ENCODE measurements around the gene TLE5.

Gene TLE5, protein sequence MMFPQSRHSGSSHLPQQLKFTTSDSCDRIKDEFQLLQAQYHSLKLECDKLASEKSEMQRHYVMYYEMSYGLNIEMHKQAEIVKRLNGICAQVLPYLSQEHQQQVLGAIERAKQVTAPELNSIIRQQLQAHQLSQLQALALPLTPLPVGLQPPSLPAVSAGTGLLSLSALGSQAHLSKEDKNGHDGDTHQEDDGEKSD

DNA sequence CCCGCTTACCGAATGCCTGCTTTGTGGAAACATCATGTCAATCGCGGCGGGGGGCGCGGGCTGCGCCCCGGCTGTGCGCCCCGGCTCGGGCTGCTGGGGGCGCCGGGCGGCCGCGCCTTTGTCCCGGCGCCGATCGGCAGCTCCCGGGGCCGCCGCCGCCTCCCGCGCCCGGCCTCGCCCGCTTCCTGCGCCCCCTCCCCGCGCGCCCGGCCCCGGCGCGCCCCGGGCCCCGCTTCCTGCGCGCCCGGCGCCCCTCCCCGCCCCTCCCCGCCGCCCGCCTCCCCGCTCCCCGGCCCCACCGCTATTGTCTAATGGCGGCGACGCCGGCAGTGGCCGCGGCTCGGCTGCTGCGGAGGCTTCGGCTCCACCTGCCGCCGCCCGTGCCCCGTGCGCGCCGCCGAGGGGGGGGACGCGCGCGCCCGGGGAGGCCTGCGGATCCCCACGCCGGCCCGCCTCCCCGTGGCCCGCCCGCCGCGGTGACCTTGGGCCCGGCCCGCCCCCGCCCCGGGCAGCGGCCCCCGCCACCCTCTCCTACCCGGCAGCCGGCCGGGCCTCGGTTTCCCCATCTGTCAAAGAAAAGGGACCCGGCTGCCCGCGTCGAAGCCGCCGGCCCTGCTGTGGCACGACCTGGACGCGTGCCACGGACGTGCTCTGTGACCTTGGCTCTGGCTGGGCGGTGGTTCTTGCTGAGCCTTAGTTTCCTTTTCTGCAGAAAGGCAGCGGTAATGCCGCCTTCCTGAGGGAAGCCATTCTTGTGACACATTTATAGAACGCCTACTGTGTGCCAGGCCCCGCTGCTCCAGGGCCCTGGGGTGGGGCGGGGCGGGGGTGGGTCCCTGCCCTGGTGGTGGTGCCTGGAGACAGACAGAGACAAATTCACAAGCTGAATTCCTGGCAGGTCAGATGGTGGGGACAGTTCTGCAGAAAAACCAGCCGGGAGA, at the start of gene TLE5:
Gene TLE5, minus strand, starts transcription at position 331 of the 941 bp plus-strand sequence. Its CDS starts 295 bp downstream, at position 36.
- DNase-seq: peak; percentile 90

DNA sequence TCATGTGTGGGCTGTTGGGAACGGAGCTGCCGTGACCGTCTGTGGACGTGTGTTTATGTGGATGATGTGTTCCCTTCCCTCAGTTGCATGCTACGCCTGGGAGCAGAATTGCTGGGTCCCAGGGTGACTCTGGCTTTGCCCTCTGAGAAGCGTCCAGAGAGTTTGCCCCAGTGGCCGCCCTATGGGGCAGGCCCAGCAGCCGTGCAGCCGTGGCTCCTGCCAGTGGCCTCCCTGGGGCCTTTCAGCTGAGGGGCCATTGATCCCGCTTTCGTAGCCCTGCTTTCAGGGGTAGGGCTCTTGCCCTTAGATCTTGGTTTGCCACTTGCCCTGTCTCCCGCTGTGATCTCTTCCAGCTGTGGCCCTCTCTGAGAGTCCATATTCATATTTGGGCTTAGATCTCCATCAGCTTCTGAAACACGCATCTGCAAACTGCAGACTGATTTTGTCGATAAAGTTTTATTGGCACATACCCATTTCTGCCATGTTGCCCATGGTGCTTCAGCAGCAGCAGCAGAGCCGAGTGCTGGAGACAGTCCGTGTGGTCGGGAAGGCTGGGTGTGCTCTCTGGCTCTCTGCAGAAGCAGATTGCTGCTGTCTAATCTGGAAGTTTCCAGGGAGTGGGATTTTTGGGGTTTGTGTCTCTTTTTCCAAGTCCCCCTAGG, 49.4 kb upstream of the TLE5 start:
- no peak for DNase-seq

DNA sequence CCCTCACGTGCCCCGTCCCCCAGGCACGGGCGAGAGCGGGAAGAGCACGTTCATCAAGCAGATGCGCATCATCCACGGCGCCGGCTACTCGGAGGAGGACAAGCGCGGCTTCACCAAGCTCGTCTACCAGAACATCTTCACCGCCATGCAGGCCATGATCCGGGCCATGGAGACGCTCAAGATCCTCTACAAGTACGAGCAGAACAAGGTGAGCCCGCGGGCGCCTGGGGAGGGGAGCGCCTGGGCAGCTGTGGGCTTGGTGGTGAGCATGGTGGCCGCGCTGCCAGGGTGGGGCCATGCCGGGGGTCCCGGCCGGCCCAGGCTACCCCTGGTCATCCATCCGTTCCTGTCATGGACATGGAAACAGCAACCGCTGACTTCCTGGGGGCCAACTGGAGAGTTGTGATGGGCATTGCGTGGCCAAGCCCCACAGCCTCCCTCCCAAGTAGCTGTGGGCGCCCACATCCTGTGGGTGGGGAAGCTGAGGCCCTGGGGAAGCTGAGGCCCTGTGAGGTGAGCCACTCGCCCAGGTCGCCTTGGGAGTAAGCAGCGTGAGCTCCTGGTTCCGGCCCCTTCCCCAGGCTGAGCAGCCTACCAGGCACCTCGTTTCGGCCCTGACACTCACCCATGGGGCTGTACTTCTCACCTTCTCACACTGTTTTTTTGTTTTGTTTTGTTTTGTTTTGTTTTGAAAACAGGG, 48.0 kb upstream of the TLE5 start:
- DNase-seq: no peak

DNA sequence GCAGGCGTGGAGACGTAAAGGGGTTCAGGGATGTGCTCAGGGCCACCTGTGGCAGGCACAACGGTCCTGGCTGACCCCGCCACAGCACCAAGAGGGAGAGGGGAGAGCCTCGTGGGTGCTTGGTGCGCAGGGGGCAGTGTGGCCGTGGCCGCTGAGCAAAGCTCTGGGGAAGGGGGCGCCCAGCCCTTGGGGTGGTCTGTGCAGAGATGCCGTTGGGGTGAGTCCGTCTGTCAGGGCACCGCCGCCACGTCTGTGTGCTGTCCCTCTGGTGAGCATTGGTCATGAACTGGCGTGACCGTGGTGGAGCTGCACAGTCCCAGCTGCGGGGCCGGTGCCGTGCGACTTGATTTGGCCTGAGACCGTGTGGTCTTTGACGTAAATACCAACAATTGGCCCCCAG, 47.2 kb upstream of the TLE5 start:
- no peak for DNase-seq

DNA sequence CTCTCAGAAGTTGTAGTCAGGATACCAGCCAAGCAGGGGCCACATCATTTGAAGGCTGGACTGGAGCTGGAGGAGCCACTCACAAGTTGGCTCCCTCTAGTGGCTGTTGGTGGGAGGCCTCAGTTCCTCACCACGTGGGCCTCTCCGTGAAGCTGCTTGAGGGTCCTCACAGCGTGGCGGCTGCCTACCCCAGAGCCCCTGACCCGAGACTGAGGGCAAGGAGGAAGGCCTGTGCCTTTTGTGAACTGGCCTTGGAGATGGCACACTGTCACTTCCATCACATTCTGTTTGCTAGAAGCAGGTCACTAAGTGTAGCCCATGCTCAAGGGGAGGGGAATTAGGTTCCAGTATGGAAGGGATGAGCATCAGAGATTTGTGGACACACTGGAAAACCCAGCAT, 46.5 kb upstream of the TLE5 start:
- DNase-seq: peak; percentile 79

DNA sequence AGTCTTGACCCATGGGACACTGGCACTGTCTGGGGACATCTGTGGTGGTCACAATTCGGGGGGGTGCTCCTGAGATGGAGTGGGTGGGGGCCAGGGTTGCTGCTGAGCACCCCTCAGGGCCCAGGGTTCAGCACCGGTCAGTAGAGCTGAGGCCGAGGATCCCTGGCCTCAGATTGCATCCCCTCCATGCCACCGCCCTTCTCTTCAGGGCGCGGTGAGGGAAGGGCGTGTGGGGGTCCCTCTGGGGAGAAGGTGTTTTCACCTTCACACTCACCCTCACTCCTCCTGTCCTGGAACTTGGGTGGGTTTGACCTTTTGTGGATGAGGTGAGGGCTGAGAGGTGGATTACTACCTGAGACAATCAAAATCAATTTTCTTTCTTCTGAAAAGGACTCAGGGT, 45.4 kb upstream of the TLE5 start:
- no peak for DNase-seq

DNA sequence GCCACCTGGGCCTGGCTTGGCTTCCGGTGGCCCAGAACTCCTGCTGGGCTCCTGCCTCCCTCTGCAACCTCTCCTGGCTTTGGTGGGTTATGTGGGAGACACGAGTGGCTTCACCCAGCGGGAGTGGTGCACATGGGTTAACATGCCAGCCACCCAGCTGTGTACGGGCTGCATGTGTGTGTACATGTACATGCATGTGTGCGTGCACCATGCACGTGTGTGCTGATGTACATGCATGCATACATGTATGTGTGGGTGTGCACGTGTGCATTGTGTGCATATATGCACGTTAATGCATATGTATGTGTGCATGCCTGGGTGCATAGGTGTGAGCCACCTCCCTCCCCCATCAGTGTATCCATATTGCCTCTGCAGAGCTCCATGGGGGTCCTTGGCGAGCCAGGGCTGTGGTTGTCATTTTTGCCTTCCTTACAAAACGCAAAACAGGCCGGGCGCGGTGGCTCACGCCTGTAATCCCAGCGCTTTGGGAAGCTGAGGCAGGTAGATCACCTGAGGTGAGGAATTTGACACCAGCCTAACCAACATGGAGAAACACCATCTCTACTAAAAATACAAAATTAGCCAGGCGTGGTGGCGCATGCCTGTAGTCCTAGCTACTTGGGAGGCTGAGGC, 44.3 kb upstream of the TLE5 start:
- DNase-seq: no peak

DNA sequence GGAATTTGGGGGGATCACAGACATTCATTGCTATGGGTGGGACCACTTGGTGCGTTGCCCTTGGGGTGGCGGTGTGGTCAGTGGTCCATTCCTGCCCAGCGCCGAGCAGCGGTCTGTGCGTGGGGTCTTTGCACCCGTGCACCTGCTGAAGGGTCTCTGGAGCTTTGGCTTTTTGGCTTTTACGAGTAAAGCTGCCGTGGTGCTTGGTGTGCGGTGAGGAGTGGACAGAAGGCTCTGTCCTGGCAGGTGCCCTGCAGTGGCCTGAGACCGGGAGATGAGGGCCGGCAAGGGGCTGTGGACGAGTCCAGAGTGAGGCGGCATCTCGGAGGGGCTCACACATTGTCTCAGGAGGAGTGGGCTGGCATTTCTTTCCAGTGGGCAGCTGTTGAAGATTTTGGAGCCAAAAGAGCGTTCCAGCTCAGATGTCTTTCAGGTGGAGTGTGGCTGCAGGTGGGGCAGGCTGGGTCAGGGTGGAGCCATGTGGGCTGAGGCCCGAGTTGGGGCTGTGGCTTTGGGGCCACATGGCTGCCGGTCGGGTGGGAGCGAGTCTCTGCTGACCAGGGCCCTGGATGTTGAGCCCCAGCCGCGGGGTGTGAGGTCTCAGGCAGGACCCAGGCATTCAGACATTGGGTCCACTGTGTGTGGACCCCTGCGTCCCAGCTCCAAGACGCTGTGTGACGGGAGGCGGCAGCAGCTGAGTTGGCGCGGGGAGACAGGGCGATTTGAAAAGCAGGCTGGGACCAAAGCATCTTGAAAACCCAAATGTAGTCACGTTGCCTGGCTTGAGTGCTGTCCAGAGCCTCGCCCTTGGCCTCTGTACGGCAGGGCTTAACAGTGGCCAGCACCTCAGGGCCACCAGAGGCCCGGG, 43.6 kb upstream of the TLE5 start:
- DNase-seq: no peak

DNA sequence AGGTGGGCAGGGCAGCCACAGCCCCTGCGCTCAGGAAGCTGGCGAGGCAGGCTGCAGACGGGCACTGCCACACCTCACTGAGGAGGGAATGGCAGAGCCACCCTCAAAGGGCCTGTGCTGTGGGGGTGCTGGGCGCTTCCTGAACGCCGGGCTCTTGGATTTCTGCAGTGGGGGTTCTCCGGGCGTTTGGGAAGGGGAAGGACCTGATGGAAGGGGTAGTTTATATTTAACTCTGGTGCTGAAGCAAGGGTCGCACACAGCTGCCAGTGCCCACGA, 42.4 kb upstream of the TLE5 start:
- DNase-seq: no peak

DNA sequence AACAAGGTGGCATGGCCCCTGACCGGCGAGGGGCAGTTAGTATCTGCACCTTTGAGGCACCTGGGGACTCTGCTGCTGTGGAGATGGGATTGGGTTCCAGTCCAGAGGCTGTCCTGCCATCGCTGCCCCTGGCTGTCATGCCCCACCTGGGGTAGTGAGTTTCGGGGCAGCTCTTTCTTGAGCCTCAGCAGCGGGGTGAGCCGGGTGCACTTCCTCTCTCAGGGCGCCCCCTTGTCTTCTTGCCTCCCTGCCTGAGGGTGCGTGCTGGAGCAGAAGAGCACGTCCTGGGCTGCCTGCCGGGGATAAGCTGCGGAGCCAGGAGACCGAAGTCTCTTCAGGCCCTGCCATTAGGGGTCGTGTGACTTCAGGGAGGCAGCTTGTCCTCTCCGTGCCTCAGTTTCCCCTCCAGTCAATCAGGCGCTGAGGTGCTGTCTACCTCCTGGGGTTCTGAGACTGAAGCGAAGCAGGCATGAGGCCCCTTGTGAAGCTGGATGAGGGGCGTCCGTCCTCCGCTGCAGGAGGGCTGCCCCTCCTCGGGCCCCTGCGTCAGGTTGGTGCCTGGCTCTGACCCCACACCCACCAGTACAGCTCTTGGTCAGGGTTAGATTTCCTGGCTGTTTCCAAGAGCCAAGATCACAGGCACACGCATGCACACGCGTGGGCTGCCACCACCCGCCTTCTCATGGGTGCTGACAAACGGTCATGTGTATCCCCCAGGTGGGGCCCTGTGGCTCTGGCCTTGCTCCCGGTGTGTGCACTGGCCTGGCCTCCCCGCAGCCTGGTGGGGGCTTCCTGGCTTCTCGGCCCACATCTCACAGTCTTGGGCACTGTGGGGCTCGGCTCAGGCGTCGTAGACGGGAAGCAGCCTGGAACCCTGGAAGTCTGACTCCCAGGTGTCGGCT, 40.2 kb upstream of the TLE5 start:
- DNase-seq: no peak

DNA sequence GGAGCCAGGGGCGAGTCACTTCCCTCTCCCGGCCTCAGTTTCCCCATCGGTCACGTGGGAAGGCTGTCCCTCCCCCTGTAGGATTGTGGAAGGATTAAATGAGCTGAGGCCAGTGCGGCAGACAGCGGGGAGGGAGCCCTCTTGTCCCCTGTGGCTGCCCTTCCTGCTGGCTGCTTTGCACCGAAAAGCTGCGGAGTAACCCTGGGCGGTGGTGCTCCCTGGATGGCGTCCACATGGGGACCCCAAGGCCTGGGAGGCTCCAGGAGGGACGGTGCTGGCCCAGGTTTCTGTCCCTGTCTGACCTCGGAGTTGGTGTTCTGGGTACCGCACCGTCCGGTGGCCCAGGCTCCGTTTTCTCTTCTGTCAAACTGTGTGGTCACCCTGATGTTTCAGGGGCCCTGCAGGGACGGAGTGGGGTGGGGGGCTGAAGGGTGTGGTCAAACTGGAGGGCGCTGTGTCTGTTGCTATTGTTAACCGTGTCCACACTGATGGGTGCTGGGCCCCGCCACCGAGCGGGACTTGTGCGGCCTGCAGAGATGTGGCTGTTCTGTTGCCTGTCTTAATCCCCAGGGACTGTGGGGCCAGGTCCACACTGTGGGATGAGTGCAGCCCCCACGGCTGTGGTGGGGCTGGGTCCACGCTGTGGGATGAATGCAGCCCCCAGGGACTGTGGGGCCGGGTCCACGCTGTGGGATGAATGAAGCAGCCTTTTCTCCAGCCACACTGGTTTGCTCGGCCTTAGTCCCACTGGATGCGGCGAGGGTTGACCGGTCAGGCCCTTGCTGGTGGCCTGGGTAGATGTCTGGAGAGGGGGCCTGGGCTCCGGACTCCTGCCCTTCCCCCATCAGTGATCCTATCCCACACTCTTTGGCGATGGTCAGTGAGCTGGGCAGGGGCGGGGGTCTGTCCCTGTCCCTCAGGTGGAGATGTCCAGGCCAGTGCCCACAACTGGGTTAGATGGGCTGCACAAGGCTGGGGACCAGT, 38.7 kb upstream of the TLE5 start:
- DNase-seq: no peak

DNA sequence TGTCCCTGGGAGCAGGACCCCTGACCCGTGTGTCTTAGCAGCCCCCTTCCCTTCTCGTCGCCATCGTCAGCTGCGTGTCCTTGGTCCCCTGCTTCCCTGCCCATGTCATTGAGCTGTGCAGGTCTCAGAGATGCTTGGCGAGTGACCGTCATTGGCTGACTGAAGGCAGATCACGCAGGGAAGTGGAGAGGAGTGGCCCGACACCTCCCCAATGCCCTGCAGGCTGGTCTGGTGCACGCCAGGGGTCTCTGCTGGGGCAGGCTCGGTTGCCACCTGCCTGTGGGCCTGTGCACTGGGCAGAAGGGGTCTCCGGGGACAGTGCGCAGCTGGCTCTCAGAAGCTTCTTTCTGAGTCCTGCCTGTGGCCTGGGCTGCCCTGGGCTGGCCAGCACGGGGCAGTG, 38.0 kb upstream of the TLE5 start:
- no peak for DNase-seq

DNA sequence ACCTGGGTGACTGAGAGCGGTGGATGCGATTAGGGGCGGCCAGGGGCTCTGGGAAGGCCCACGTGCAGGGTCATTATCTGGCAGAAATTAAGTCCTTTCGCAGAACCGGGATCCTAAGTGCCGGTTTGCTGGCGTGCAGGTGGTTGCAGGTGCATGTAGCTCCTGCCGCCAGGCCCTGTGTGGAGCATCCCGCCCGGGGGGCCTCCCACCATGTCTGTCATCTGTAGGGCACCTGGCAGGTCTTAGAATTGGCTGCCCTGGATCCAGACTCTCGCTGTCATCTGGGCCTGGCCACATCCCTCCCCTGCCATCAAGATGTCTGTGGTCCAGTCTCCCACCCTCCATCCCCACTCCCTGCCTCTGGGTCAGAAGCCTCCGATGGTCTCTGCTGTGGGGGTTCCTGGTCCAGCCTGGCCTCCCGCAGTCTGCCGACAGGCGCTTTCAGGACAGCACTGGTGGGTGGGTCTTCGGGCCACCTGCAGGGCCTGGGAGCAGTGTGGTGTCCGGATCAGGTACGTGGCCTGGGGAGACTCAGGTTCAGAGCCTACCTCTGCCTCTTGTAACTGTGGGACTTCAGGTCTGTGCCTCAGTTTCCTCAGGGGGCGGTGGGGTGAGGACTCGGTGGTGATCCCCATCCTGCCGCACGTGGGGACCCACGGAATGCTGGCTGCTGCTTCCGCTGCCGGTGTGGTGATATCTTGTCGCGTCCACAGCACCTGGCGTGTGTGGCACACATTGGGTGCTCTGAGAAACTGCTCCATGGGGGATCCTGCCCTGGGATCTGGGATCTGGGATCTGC, 37.3 kb upstream of the TLE5 start:
- no peak for DNase-seq

DNA sequence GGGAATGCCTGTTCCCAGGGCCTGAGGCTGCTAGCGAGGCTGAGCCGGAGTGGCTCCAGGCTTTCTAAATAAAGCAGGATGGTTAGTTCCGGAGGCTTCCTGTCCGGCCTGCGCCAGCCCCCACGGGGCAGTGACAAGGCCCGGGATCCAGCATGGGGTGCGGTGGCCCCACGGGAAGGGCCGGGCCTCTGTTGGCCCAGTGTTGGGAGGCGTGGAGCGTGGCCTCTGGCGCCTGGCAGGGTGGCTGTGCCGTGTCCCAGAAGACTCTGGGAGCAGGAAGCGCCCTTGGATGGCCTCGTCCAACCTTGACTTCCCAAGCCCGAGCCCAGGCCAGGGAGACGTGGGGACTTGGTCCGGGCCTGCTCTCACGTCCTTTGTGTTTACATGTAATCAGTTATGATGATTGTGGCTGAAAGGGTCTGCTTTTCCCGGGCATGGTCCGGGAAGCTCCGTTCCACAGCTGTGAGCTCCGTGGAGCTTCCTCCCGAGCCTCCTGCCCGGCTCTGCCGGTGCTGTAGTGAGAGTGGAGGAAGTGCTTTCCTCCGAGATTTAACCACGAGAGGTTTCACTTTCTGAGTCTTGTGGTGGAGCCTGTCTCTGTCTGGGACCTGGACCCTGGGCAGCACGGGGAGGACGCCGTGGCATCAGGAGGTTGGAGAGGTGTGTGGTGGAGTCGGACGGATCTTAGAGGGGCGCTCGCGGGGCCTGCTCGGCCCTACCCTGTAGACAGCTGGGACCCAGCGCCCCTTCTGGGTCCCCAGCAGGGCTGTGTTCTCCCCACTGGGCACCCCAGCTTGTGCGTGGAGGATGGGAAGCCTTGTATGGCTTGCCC, 36.4 kb upstream of the TLE5 start:
- DNase-seq: no peak

DNA sequence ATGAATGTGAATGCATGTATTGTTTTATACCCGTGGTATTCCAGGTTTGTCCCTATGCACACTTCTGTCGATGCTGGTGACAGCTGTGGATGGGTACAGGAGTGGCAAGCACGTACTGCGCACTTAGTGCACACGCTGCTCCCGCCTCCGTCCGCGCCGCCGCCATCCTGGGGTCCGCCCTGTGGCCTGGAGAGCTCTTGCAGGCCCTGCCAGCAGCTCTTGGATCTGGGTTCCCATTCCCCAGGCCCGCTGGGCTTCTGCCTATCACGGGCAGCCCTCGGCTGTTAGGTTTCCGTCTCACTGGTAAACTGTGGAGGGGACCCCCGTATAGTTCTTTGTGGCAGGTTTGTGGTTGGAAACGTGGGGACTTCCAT, 35.8 kb upstream of the TLE5 start:
- DNase-seq: no peak

DNA sequence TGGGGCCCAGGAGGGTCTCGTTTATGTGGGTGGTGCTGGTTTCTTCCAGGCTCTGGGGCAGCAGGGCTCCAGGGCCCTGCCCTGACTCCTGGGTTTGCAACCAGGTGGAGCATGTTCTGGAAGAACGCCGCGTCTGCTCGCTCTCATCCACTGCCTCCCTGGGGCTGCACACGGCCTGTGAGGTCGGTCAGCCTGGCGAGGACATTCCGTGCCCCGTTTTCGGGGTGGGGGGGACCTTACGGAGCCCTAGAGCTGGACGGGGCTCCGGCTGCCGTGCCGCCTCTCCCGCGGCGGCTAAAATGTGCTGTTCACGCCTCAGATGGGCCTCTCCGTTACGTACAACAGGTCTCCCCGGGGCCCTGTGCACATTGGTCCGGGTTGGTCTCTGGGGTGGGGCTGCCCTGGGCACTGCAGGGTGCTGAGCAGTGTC, 35.2 kb upstream of the TLE5 start:
- DNase-seq: no peak

DNA sequence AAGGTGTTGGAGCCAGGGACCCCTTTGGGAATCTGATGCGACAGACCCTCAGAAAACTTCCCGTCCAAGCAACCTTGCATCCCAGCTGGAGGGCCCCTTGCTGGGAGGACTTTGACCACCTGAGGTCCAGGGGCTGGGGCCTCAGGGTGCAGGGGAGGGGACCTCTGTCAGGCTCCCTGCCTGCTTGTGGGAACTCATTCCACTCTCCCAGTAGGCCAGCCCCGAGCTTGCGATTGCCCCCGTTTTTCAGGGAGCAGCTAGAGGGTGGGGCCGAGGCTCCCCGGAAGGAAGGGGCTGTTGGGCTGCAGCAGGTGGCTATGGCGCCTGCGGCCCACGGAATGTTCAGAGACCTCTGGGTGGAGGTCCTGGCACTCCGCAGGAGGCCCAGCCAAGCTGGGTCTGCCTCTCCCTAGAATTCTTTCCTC, 34.6 kb upstream of the TLE5 start:
- DNase-seq: no peak
